ENCODE data around the gene APC2.
A peak's percentile ranks its signal among the peaks of the same experiment; 100 is the strongest.

The APC2 gene

GRCh38 chr19:1429750-1430149 is 20.2 kb upstream of the APC2 start:
- no peak for DNase-seq

- no peak for DNase-seq
These were observed 19.7 kb upstream of the APC2 start for GRCh38 chr19:1430246-1430645.

GRCh38 chr19:1431759-1432506 is 18.0 kb upstream of the APC2 start:
- no peak for DNase-seq

DNA sequence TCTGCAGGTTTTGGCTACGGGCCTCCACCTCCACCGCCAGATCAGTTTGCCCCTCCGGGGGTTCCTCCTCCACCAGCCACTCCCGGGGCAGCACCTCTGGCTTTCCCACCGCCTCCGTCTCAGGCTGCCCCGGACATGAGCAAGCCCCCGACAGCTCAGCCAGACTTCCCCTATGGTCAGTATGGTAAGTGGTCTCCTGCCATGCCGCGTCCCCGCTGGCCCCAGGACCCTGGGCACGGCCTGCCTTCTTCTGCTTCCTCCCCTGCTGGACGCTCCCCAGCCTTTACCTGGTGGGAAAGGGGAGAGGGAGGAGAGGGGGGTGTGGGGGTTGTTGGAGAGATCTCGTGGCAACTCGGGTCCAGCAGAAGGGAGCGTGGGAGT is 17.4 kb upstream of the APC2 start:
- no peak for DNase-seq

GRCh38 chr19:1433119-1434039 is 16.5 kb upstream of the APC2 start:
- no peak for DNase-seq

GRCh38 chr19:1434040-1434366 is 15.9 kb upstream of the APC2 start:
- no peak for DNase-seq

GRCh38 chr19:1434577-1435060 is 15.3 kb upstream of the APC2 start:
- no peak for DNase-seq

GRCh38 chr19:1435378-1435989 is 14.4 kb upstream of the APC2 start:
- no peak for DNase-seq

GRCh38 chr19:1437609-1438008 is 12.3 kb upstream of the APC2 start:
- no peak for DNase-seq

DNA sequence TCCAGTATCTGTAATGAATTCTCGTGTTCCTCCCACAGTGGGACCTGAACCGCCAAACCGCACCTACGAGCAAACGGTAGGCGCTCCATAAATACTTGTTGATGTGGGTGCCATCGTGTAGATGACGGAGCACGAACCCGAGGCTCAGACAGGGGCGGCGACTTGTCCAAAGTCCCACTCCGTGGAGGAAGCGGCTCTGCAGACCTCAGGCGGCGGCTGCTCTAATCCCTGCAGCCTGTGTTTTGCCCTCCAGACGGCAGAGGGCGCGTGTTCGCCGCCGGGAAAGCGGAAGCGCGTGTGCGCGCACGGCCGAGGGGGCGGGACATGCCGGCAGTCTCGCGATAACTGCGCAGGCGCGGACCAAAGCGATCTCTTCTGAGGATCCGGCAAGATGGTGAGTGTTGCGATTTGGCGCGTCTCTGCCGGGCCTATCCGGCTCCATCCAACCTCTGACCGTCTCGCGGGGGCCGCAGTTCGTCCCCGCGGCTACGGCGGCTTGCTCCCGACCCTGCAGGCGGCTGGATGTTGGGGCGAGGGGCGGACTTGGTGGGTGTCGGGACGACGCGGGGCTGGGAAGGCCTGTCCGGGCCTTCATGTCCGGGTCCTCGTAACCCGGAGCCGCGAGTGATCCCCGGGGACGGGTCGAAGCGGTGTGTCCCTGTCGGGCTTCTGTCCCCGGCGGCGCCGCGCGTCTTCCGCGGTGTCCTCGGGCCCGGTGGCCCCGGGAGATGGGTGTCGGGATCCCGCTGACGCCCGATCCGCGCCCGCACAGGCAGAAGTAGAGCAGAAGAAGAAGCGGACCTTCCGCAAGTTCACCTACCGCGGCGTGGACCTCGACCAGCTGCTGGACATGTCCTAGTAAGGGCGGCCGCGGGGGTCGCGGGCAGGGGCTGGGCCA is 11.6 kb upstream of the APC2 start, which contains the start of gene RPS15:
TSS of gene RPS15 (plus strand) at position 362 of the 898 bp plus-strand sequence. CDS start at position 392, 30 bp downstream.
- DNase-seq, result peak; percentile 97 to 99 (median 98)

DNA sequence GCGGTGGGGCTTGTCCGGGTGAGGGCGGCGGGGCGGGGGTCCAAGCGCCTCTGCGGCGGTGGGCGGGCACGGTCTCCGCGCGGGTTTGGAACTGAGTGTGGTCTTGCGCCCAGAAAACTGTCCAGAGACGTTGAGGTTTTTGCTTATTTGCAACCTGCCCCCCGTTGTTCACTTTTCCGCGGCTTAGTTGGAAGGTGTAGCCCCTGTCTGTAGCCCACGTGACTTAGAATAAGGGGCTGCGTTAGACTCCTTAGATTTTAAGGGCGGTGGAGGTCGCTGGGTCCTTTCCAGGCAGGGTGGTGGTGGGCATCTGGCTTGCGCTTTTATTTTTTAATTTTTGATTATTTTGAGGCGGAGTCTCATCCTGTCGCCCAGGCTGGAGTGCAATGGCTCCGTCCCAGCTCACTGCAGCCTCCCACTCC is 11.0 kb upstream of the APC2 start:
- no peak for DNase-seq

DNA sequence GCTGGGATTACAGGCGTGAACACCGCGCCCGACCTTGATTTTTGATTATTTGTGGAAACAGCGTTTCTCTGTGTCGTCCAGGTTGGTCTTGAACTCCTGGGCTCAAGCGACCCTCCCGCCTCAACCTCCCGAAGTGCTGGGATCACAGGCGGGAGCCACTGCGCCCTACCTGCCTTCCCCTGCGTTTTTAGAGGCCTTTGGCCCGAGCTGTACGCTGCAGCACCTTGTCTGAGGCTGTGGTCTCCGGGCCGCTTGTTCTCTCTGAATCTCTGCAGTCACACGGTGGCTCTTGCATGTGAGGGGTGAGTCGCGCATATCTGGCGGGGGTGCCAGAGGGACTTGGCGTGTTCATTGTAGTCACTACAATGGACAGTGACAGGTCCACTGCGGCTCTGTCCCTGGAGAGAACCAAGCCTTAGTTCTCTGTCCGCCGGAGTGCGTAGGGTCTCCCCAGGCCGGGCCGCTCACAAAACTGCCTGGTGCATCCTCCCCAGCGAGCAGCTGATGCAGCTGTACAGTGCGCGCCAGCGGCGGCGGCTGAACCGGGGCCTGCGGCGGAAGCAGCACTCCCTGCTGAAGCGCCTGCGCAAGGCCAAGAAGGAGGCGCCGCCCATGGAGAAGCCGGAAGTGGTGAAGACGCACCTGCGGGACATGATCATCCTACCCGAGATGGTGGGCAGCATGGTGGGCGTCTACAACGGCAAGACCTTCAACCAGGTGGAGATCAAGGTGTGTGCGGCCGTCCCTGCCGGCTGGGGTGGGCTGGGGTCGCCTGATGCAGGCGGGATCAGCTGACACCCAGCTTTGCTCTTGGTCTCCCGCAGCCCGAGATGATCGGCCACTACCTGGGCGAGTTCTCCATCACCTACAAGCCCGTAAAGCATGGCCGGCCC is 10.2 kb upstream of the APC2 start:
- DNase-seq, result peak in 2 of 3 donors; percentile 26 to 38

DNA sequence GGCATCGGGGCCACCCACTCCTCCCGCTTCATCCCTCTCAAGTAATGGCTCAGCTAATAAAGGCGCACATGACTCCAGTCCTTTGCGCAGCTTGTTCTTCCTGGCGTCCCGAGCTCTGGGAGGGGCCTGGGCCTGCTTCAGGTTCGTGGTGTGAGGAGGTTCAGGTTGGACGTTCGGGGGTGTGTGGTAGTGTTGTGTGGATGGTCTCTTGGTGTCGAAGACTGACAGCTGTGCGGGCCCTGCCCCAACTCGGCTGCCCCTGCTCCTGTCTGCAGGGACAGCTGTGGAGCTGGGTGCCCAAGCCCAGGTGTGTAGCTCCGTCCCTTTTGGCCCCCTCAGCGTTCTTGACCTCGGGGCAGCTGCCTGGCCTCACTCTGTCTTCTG is 9.5 kb upstream of the APC2 start:
- no peak for DNase-seq

DNA sequence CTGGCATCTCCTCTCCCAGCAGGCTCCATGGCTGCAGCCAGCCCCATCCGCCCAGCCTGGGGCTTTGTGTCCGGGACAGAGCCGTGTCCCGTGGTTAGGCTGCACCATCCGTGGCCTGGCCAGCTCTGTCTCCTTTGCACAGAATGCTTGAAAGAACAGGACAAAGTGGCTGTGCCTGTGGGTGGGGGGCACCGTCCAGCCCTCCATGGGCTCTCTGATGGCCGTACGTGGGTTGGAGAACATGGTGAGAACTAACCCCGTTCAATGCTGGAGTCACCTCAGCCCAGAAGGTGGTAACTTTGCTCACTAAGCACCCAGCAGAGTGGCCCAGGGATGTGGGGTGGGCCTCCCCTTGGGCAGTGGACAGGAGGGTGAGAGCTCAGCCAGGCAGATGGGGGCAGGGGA is 8.9 kb upstream of the APC2 start:
- no peak for DNase-seq

DNA sequence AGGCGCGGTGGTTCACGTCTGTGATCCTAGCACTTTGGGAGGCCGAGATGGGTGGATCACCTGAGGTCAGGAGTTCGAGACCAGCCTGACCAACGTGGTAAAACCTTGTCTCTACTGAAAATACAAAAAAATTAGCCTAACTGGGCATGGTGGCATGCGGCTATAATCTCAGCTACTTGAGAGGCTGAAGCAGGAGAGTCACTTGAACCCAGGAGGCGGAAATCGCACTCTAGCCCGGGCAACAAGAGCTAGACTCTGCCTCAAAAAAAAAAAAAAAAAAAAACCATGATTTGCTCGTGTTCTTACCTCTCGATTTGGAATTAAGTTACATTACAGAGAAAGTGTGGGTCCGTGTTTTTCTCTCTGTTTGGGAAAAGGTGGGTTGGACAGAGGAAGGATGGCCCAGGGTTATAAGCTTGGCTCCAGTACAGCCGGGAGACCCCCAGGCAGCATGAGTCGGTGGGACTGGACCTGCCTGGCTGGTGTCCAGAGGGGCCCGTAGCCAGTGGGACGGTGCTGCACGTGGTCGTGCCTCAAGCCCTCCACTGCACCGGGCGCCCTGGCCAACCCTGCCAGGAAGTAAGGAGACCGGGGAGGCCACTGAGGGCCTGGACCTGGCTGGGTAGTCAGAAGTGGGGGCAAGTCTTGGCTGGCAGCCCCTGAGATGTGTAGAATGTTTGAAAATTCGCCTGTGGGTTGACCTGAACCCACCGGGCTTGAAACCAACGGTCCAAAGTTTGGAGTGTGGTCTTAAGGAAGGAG is 8.1 kb upstream of the APC2 start:
- DNase-seq, result no peak

DNA sequence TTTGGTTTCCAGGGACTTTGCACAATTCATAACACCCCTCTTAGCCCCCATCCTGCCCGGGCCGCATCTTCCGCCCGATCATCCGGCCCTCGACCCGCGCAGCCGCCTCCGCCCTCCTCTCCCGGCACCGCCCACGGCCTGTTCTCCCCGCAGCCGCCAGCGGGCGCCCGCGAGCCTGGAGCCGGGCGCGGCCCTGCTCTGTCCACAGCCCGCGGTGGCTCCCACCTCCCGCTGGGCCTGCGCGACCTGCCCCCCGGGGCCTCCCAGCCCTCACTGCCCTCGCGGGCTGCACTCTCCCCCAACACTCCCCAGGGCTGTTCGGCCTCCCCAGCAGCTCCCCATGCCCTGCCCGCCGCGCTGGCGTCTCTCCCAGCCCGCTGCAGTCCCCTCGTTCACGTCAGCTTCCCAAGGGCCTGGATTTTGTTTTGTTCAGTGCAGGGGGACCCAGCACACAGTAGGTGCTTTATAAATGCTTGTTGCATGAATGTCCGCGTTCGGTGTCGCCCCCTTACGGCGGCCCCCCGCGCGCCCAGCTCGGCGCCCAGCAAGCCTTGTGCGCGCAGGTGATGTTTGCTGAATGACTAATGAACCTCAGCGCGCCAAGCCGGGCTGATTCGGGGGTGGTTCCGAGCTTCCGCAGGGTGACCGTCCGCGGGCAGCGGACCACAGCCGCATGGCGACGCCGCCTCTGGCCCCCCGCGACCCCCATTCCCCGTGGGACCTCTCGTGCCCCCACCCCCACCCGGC is 4.6 kb upstream of the APC2 start:
- peak; percentile 79 to 91 (median 87) for DNase-seq

- no peak for DNase-seq
These were observed 3.8 kb upstream of the APC2 start for GRCh38 chr19:1445932-1446712.

GRCh38 chr19:1446713-1447481 is 3.0 kb upstream of the APC2 start:
- DNase-seq, result no peak

All from suppressor macrophage treated with lipopolysaccharide for 1 hour (primary cell).